GM23248 (cell line): Measurements from ENCODE around the gene FAM161B. TPM values are rescaled to one million over a fixed set of nuclear protein-coding genes. Genes with fewer than 3 reads are reported as not detected.

Experiments
- DNase-seq: peaks from one replicate; pipeline ENCODE4 v3.0.0-alpha.2; 2015
- H2AFZ ChIP-seq: fragments of 200-600 bp; sonication (generic); 2 replicates; pipeline ENCODE4 v1.6.1; 2016; ENCODE audit warnings: antibody characterized with exemption
- H3F3A ChIP-seq: fragments of 200-600 bp; sonication (generic); 2 replicates; pipeline ENCODE4 v1.6.1; 2016; ENCODE audit warnings: mild to moderate bottlenecking, antibody characterized with exemption, mixed run types; ENCODE audit not compliant: insufficient read depth
- H3K27ac ChIP-seq: fragments of 200-600 bp; sonication (generic); 2 replicates; pipeline ENCODE4 v1.5.1; 2016; ENCODE audit warnings: mild to moderate bottlenecking
- H3K27me3 ChIP-seq: fragments of 200-600 bp; sonication (generic); replicated peaks from 2 replicates; pipeline ENCODE4 v1.6.1; 2016; ENCODE audit warnings: mild to moderate bottlenecking; ENCODE audit not compliant: insufficient read depth
- H3K36me3 ChIP-seq: fragments of 200-600 bp; sonication (generic); 2 replicates; pipeline ENCODE4 v1.6.1; 2016; ENCODE audit warnings: low read depth, mild to moderate bottlenecking
- H3K4me1 ChIP-seq: fragments of 200-600 bp; sonication (generic); 2 replicates; pipeline ENCODE4 v1.6.1; 2016; ENCODE audit warnings: mild to moderate bottlenecking; ENCODE audit not compliant: insufficient read depth
- H3K4me2 ChIP-seq: fragments of 200-600 bp; sonication (generic); one replicate; pipeline ENCODE4 v1.6.1; 2016; ENCODE audit warnings: mild to moderate bottlenecking; ENCODE audit not compliant: unreplicated experiment
- H3K4me3 ChIP-seq: fragments of 200-600 bp; sonication (generic); 2 replicates; pipeline ENCODE4 v1.5.1; 2016; ENCODE audit warnings: mild to moderate bottlenecking
- H3K79me2 ChIP-seq: fragments of 200-600 bp; sonication (generic); 2 replicates; pipeline ENCODE4 v1.6.1; 2016; ENCODE audit warnings: mild to moderate bottlenecking; ENCODE audit not compliant: insufficient read depth
- H3K9ac ChIP-seq: fragments of 200-600 bp; sonication (generic); 2 replicates; pipeline ENCODE4 v1.6.1; 2016; ENCODE audit warnings: mild to moderate bottlenecking
- H3K9me2 ChIP-seq: fragments of 200-600 bp; sonication (generic); 2 replicates; pipeline ENCODE4 v1.6.1; 2016; ENCODE audit warnings: mixed run types, mild to moderate bottlenecking, moderate library complexity; ENCODE audit not compliant: insufficient read depth
- H3K9me3 ChIP-seq: fragments of 200-600 bp; sonication (generic); one replicate; pipeline ENCODE4 v1.6.1; 2017; ENCODE audit warnings: low read depth
- H4K20me1 ChIP-seq: fragments of 200-600 bp; sonication (generic); 2 replicates; pipeline ENCODE4 v1.6.0; 2016; ENCODE audit not compliant: insufficient read depth
- EZH2 ChIP-seq: fragments of 200-600 bp; sonication (generic); IDR thresholded peaks from 2 replicates; pipeline ENCODE4 v1.6.1; 2018; ENCODE audit warnings: antibody characterized with exemption, mild to moderate bottlenecking; ENCODE audit not compliant: insufficient read depth, poor library complexity, severe bottlenecking
- EZH2phosphoT487 ChIP-seq: fragments of 200-600 bp; sonication (generic); IDR thresholded peaks from 2 replicates; pipeline ENCODE4 v1.6.1; 2018; ENCODE audit warnings: antibody characterized with exemption, moderate library complexity, mild to moderate bottlenecking, low read depth; ENCODE audit not compliant: insufficient read depth
- WGBS, 2 experiments: methylation state at CpG; one replicate each; pipeline ENCODE4 v1.1.6; 2015 to 2017; ENCODE audit warnings: low lambda C conversion rate in 2 of 2, low coverage in 1 of 2; ENCODE audit errors: missing lambda C conversion rate in 2 of 2; 5-methylcytosine and 5-hydroxymethylcytosine counted together
- in situ Hi-C: fragments of 300-500 bp; cut with MboI; formaldehyde crosslinking; loops from 2 replicates; pipeline ENCODE4 v1.15.0; 2020
- polyA plus RNA-seq: library from polyadenylated mRNA; unstranded; fragments of >200 nt; fragmentation: Nextera tagmentation; extraction: Ambion mirVana; gene quantifications from 2 replicates; pipeline ENCODE4 v1.2.1, GENCODE V29; 2016
- total RNA-seq: library from RNA; depleted of rRNA; stranded (reverse); fragments of >200 nt; shearing (Covaris generic); gene quantifications from 2 replicates; pipeline ENCODE4 v1.2.3, GENCODE V29; 2014

FAM161B gene
- total and polyA plus RNA-seq, 2 experiments from 2014 or later: 4.5 to 6.5 TPM

GRCh38 chr14:73916324-73916723 is 33.6 kb downstream of the FAM161B start:
- in situ Hi-C loops: no loop called here

GRCh38 chr14:73913256-73913655 is 36.6 kb downstream of the FAM161B start:
- peaks cover 84% of the 10 kb centered on the region for H3K79me2 ChIP-seq
- no peaks in the 10 kb centered on the region for H3K9me3 ChIP-seq
- WGBS, 2 experiments: 74% methylated on average over 3 of the region's 3 CpGs
- in situ Hi-C loops: no loop called here
- TF ChIP-seq EZH2phosphoT487 (no peak), EZH2 (no peak)
- H3K27ac ChIP-seq: peak overlapping the region; percentile 15; the same call in 1 of the 2 replicates
- no peak overlapping the region for H2AFZ ChIP-seq
- H4K20me1 ChIP-seq: no peaks in the 10 kb centered on the region
- peaks cover 21% of the 10 kb centered on the region for H3F3A ChIP-seq
- H3K4me1 ChIP-seq: peaks cover 16% of the 10 kb centered on the region
- H3K36me3 ChIP-seq: peaks cover 47% of the 10 kb centered on the region
- H3K4me3 ChIP-seq: no peak overlapping the region
- peak; percentile 44 for DNase-seq
- no peak overlapping the region for H3K9ac ChIP-seq
- H3K9me2 ChIP-seq: no peaks in the 10 kb centered on the region
- no peaks in the 10 kb centered on the region for H3K27me3 ChIP-seq
- no peak overlapping the region for H3K4me2 ChIP-seq

More at GRCh38 chr14:73916324-73916723, 33.6 kb downstream of the FAM161B start:
- Histone ChIP-seq H3K27me3 (no peaks in the 10 kb centered on the region), H3K9ac (no peak overlapping the region), H4K20me1 (no peaks in the 10 kb centered on the region), H3K9me2 (no peaks in the 10 kb centered on the region), H3K4me1 (peaks cover 16% of the 10 kb centered on the region), H3K27ac (no peak overlapping the region), H3K9me3 (no peaks in the 10 kb centered on the region), H3K79me2 (peaks cover 79% of the 10 kb centered on the region), H3F3A (0 out of 2 replicates have a peak, but pooled peaks cover 5% of the 10 kb centered on the region), H3K4me3 (no peak overlapping the region), H3K36me3 (peaks cover 43% of the 10 kb centered on the region), H2AFZ (no peak overlapping the region), H3K4me2 (no peak overlapping the region)
- no peak for DNase-seq
- TF ChIP-seq EZH2 (no peak), EZH2phosphoT487 (no peak)
- WGBS, 2 experiments: 81 to 85% methylated on average over 6 of the region's 6 CpGs

DNA sequence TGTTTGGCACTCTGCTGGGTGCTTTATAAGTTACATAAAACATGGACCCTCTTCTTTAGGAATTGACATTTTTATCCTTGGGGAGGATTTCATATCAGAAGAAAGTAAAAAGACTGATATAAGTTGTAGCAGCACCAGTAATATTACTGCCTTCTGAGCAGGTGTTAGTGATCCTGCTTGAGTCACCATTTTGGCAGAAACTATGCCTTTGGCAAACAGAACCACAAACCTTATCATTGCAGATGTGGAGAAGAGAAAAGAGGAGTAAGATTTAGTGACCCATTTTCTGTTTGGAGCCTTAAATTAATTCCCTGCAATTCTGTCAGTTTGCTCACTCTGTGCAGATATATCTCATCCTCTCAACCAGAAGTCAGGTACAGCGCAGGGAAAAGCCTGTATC is 40.2 kb downstream of the FAM161B start:
- 100% methylated on average over 1 of the region's 1 CpG for WGBS, 2 experiments
- Histone ChIP-seq H3K27ac (no peak overlapping the region), H3K9ac (no peak overlapping the region), H3F3A (peaks cover 21% of the 10 kb centered on the region), H3K4me3 (no peak overlapping the region), H3K4me1 (0 out of 2 replicates have a peak, but pooled peaks cover 6% of the 10 kb centered on the region), H3K36me3 (peaks cover 64% of the 10 kb centered on the region), H4K20me1 (no peaks in the 10 kb centered on the region), H3K79me2 (peaks cover 66% of the 10 kb centered on the region), H2AFZ (no peak overlapping the region), H3K27me3 (no peaks in the 10 kb centered on the region), H3K9me3 (no peaks in the 10 kb centered on the region), H3K4me2 (no peak overlapping the region), H3K9me2 (no peaks in the 10 kb centered on the region)
- TF ChIP-seq EZH2: no peak
- no peak for TF ChIP-seq EZH2phosphoT487
- in situ Hi-C loops: no loop called here
- DNase-seq: no peak

- H3K9me2 ChIP-seq: no peaks in the 10 kb centered on the region
- H3K9ac ChIP-seq: no peak overlapping the region
- no peak overlapping the region for H2AFZ ChIP-seq
- H3K4me3 ChIP-seq: no peak overlapping the region
- H3K36me3 ChIP-seq: peaks cover 53% of the 10 kb centered on the region
- no peak overlapping the region for H3K4me2 ChIP-seq
- H3K4me1 ChIP-seq: peaks cover 8% of the 10 kb centered on the region; the same call in 1 of the 2 replicates
- WGBS, 2 experiments: 75 to 77% methylated on average over 3 of the region's 3 CpGs
- H3F3A ChIP-seq: 0 out of 2 replicates have a peak, but pooled peaks cover 6% of the 10 kb centered on the region
- no peaks in the 10 kb centered on the region for H4K20me1 ChIP-seq
- DNase-seq: peak; percentile 33
- H3K27me3 ChIP-seq: no peaks in the 10 kb centered on the region
- H3K27ac ChIP-seq: no peak overlapping the region
- no peak for TF ChIP-seq EZH2phosphoT487
- TF ChIP-seq EZH2: no peak
- H3K9me3 ChIP-seq: no peaks in the 10 kb centered on the region
- peaks cover 67% of the 10 kb centered on the region for H3K79me2 ChIP-seq
- in situ Hi-C loops: no loop called here
Observed at GRCh38 chr14:73903028-73903427, 46.9 kb downstream of the FAM161B start.

GRCh38 chr14:73896521-73896920 is 53.4 kb downstream of the FAM161B start:
- Histone ChIP-seq H3F3A (peaks cover 8% of the 10 kb centered on the region; the same call in 1 of the 2 replicates), H4K20me1 (0 out of 2 replicates have a peak, but pooled peaks cover 5% of the 10 kb centered on the region), H3K79me2 (peaks cover 89% of the 10 kb centered on the region), H3K27ac (no peak overlapping the region), H3K9ac (no peak overlapping the region), H3K4me1 (peaks cover 7% of the 10 kb centered on the region), H3K36me3 (peaks cover 64% of the 10 kb centered on the region), H3K9me3 (no peaks in the 10 kb centered on the region), H3K4me3 (no peak overlapping the region), H3K9me2 (no peaks in the 10 kb centered on the region), H3K27me3 (no peaks in the 10 kb centered on the region), H3K4me2 (no peak overlapping the region), H2AFZ (no peak overlapping the region)
- peak; percentile 46 for DNase-seq
- no peak for TF ChIP-seq EZH2phosphoT487
- TF ChIP-seq EZH2: no peak
- 84 to 89% methylated on average over 1 of the region's 1 CpG for WGBS, 2 experiments
- in situ Hi-C loops: no loop called here
